HepG2 (cell line): ENCODE measurements around the gene FOXN3. TPM values are rescaled to one million over a fixed set of nuclear protein-coding genes. Genes with fewer than 3 reads are reported as not detected.
A peak's percentile ranks its signal among the peaks of the same experiment; 100 is the strongest.

ENCODE experiments used
- ATAC-seq: fragments of 200-7000 bp; cut with Tn5 transposase; 3 replicates; pipeline ENCODE4 v1.9.1; 2020; ENCODE audit warnings: mild to moderate bottlenecking, moderate library complexity
- BruUV-seq: library from RNA; stranded (reverse); fragments of 400-500 nt; replicated peaks from 2 replicates; lab custom pipeline; 2021; lab: Mats Ljungman, UMichigan
- CTCF ChIA-PET: fragments of 300-600 bp; formaldehyde crosslinking; extraction: SDS; loops from one replicate; lab custom pipeline; 2021; ENCODE audit warnings: low total read pairs, inconsistent platforms, low intra/inter-chr PET ratio; lab: Yijun Ruan, JAX
- POLR2A ChIA-PET: fragments of 350-600 bp; sonication (Branson Sonifier 250); formaldehyde crosslinking; loops from one replicate; lab custom pipeline; 2020; ENCODE audit warnings: antibody characterized with exemption, inconsistent platforms; lab: Yijun Ruan, JAX
- DNase-seq: peaks from one replicate; pipeline ENCODE4 v3.0.0-alpha.2; 2015; ENCODE audit warnings: low spot score
- FAIRE-seq: peaks from 3 replicates; lab custom pipeline; 2011; peaks lifted over from hg19 to GRCh38; lab: Jason Lieb, UNC
- H2AFZ ChIP-seq: one replicate; pipeline ENCODE4 v1.6.1; 2011; ENCODE audit warnings: low read length, inconsistent platforms
- H3K27ac ChIP-seq: fragments of 300-600 bp; 3 replicates; pipeline ENCODE4 v1.8.0; 2011; ENCODE audit warnings: mixed run types, mild to moderate bottlenecking, mixed read lengths, low read length, inconsistent platforms; ENCODE audit not compliant: insufficient read depth; ENCODE audit errors: extremely low read length
- H3K27me3 ChIP-seq, 2 experiments: fragments of 200-600 bp in 1 of 2; 2 replicates in 1 of 2; 3 replicates in 1 of 2; pipeline versions ENCODE4 v1.6.0 to v1.8.0; 2011; ENCODE audit warnings: low read length in 2 of 2, mild to moderate bottlenecking in 2 of 2, moderate library complexity in 2 of 2, inconsistent platforms in 1 of 2; ENCODE audit not compliant: insufficient read depth in 2 of 2, control insufficient read depth in 1 of 2
- H3K36me3 ChIP-seq, 2 experiments: fragments of 200-600 bp in 1 of 2; replicated peaks in 1 of 2; 2 replicates in 1 of 2; 3 replicates in 1 of 2; pipeline versions ENCODE4 v1.5.1 to v1.8.0; 2011; ENCODE audit warnings: low read length in 2 of 2, inconsistent platforms in 1 of 2; ENCODE audit not compliant: insufficient read depth in 2 of 2, control insufficient read depth in 1 of 2
- H3K4me1 ChIP-seq: 2 replicates; pipeline ENCODE4 v1.5.1; 2012; ENCODE audit warnings: low read length, inconsistent platforms; ENCODE audit not compliant: insufficient read depth
- H3K4me2 ChIP-seq: 2 replicates; pipeline ENCODE4 v1.6.0; 2011; ENCODE audit warnings: low read depth, low read length, inconsistent platforms
- H3K4me3 ChIP-seq, 3 experiments: fragments of 200-600 bp in 1 of 3; sonication (generic), shearing (Covaris generic) in 1 of 3; replicated peaks in 1 of 3; 2 replicates each; pipeline ENCODE4 v1.5.1; 2011 to 2016; ENCODE audit warnings: low read length in 3 of 3, inconsistent platforms in 2 of 3, low read depth in 2 of 3, mild to moderate bottlenecking in 2 of 3, control low read depth in 1 of 3, mixed read lengths in 1 of 3; ENCODE audit not compliant: insufficient read depth in 1 of 3
- H3K79me2 ChIP-seq: one replicate; pipeline ENCODE4 v1.6.1; 2011; ENCODE audit warnings: low read length, inconsistent platforms; ENCODE audit not compliant: insufficient read depth
- H3K9ac ChIP-seq: 2 replicates; pipeline ENCODE4 v1.6.0; 2011; ENCODE audit warnings: mild to moderate bottlenecking, low read depth, low read length, inconsistent platforms; ENCODE audit not compliant: insufficient read depth
- H3K9me3 ChIP-seq: 2 replicates; pipeline ENCODE4 v1.5.1; 2012; ENCODE audit warnings: mild to moderate bottlenecking, low read length
- H4K20me1 ChIP-seq: 2 replicates; pipeline ENCODE4 v1.6.0; 2011; ENCODE audit warnings: inconsistent platforms, mild to moderate bottlenecking, low read length, moderate library complexity; ENCODE audit not compliant: insufficient read depth
- CSRNP1 ChIP-seq: sonication (generic); formaldehyde crosslinking; IDR thresholded peaks from 2 replicates; pipeline ENCODE4 v1.8.1; 2023; ENCODE audit warnings: mild to moderate bottlenecking, missing genetic modification reagents
- HNRNPUL1 ChIP-seq: fragments of 200-400 bp; formaldehyde crosslinking; IDR thresholded peaks from 2 replicates; pipeline ENCODE4 v1.6.1; 2017; ENCODE audit warnings: low read depth, mild to moderate bottlenecking, low read length, moderate library complexity
- IRF9 ChIP-seq: sonication (generic); formaldehyde crosslinking; IDR thresholded peaks from 2 replicates; pipeline ENCODE4 v1.8.0; 2022; ENCODE audit warnings: missing genetic modification reagents, mild to moderate bottlenecking, borderline replicate concordance
- MTERF4 ChIP-seq: sonication (generic); formaldehyde crosslinking; IDR thresholded peaks from 2 replicates; pipeline ENCODE4 v1.8.0; 2023; ENCODE audit warnings: mild to moderate bottlenecking, missing genetic modification reagents
- SAFB2 ChIP-seq: sonication (generic); formaldehyde crosslinking; IDR thresholded peaks from 2 replicates; pipeline ENCODE4 v1.5.1; 2020; ENCODE audit warnings: missing genetic modification reagents, low read depth, mild to moderate bottlenecking, borderline replicate concordance
- ZNF124 ChIP-seq: sonication (generic); formaldehyde crosslinking; IDR thresholded peaks from 2 replicates; pipeline ENCODE4 v1.4.0; 2020; ENCODE audit warnings: missing genetic modification reagents
- ZNF644 ChIP-seq: IDR thresholded peaks from 2 replicates; pipeline ENCODE4 v1.6.1; 2016; ENCODE audit warnings: low read depth
- ZNF646 ChIP-seq: sonication (generic); formaldehyde crosslinking; IDR thresholded peaks from 2 replicates; pipeline ENCODE4 v1.9.0; 2021; ENCODE audit warnings: mild to moderate bottlenecking, missing genetic modification reagents
- ZNF792 ChIP-seq: IDR thresholded peaks from 2 replicates; pipeline ENCODE4 v1.6.1; 2016
- WGBS: methylation state at CpG from one replicate; pipeline ENCODE4 v1.1.6; 2017; ENCODE audit warnings: low lambda C conversion rate; 5-methylcytosine and 5-hydroxymethylcytosine counted together
- in situ Hi-C: cut with HindIII; loops from 2 replicates; pipeline ENCODE4 v1.10.0; 2017; ENCODE audit warnings: low pct_unique_long_range_greater_than_20kb; ENCODE audit not compliant: extremely low pct_ligation_motif_present
- intact Hi-C: fragments of 100-400 bp; cut with micrococcal nuclease; formaldehyde crosslinking; loops from one replicate; pipeline ENCODE4 v1.10.0; 2022; ENCODE audit not compliant: unreplicated experiment
- polyA plus RNA-seq, 8 experiments: library from polyadenylated mRNA; depleted of rRNA in 3 of 8; stranded (reverse) in 7 of 8; unstranded in 1 of 8; fragments of >200 nt; fragmentation: Illumina TruSeq in 4 of 8; extraction: Trizol in 4 of 8; gene quantifications; 2 replicates each; pipeline versions ENCODE4 v1.2.1 to v1.2.3, GENCODE V29; 2011 to 2016; ENCODE audit warnings: low read depth in 4 of 8, missing spikeins in 1 of 8, mixed read lengths in 1 of 8; ENCODE audit not compliant: insufficient read depth in 1 of 8
- total RNA-seq, 5 experiments: library from RNA; depleted of rRNA; stranded (reverse); fragments of >200 nt; fragmentation: Illumina TruSeq; extraction: Trizol; gene quantifications; 2 replicates each; pipeline ENCODE4 v1.2.3, GENCODE V29; 2016; ENCODE audit warnings: low read depth in 1 of 5

Gene FOXN3
- total and polyA plus RNA-seq, 2 of the 13 experiments (the other 11 are each of a cell fraction or from before 2014, with no cell fraction given): 32.4 to 70.2 TPM

GRCh38 chr14:89457007-89457406, 40.0 kb upstream of the FOXN3 start (continued):
- peak; percentile 46; the same call in 1 of the 2 replicates for TF ChIP-seq ZNF644 (CRISPR knock-in tag)

GRCh38 chr14:89455412-89455811, 38.4 kb upstream of the FOXN3 start:
- H3K4me2 ChIP-seq: no peak overlapping the region
- BruUV-seq: no TSS peak
- DNase-seq: no peak
- peaks cover 40% of the 10 kb centered on the region for H3K4me1 ChIP-seq
- no peak overlapping the region for H2AFZ ChIP-seq
- in situ Hi-C loops: no loop called here
- H3K36me3 ChIP-seq: no peaks in the 10 kb centered on the region; a peak in 1 of 5 replicates
- no peaks in the 10 kb centered on the region for H3K27me3 ChIP-seq
- H3K9me3 ChIP-seq: no peaks in the 10 kb centered on the region
- H3K4me3 ChIP-seq: no peak overlapping the region
- CTCF ChIA-PET: no interaction called here
- no peaks in the 10 kb centered on the region for H3K79me2 ChIP-seq
- H3K27ac ChIP-seq: no peak overlapping the region
- POLR2A ChIA-PET: no interaction called here
- 91% methylated on average over 9 of the region's 9 CpGs for WGBS
- FAIRE-seq: no peak
- H3K9ac ChIP-seq: no peak overlapping the region
- ATAC-seq: no peak
- intact Hi-C loops: no loop called here
- H4K20me1 ChIP-seq: no peaks in the 10 kb centered on the region
- TF ChIP-seq SAFB2 (CRISPR knock-in tag) (no peak), IRF9 (CRISPR knock-in tag) (no peak), ZNF646 (no peak), CSRNP1 (CRISPR knock-in tag) (no peak), ZNF124 (CRISPR knock-in tag) (no peak), HNRNPUL1 (no peak), MTERF4 (CRISPR knock-in tag) (no peak), ZNF792 (no peak)
